ENCODE data around the gene PPP2R3A.

DNA sequence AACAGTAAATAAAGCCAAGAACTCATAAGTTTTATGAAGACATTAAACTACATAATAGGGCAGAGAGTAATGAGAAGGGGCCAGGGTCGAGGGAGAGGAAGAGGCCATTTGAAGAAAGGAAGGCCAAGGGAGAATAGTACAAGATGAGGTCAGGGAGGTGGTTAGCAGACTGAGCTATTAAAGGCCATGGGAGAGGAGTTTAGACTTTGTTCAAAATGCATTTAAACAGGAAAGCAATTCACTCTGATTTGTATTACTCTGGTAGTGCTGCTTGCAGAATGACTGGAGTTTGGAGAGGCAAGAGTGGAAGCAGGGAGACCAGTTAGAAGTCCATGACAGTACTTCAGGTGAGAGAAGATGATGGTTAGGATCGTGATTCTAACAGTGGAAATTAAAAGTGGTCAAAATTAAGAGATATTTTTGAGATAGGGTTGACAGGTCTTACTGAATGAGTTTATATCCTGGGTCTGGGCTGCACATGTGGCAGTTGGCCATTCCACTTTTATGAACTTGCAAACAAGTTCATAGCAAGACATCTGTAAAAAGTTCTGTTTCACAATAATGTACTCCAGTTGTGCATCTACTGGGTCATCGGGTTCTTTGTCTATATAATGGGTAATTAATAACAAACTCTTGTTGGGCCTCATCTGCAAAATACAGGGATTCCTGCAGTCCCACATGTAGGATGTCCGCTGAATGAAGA lies 16.3 kb downstream of the PPP2R3A start:
- no peak for TF ChIP-seq POLR2AphosphoS5 (IDR thresholded peaks at IDR 0.05; ENCODE audit: low read depth, low read length)
- no peak for TF ChIP-seq POLR2A (IDR thresholded peaks at IDR 0.05; ENCODE audit: low read depth, low read length)

Data from GM12892 (cell line).